HepG2 (cell line): Measurements from ENCODE around the gene ZBTB7C. TPM values are rescaled to one million over a fixed set of nuclear protein-coding genes. Genes with fewer than 3 reads are reported as not detected.

ENCODE experiments used
- ATAC-seq: fragments of 200-7000 bp; cut with Tn5 transposase; 3 replicates; pipeline ENCODE4 v1.9.1; 2020; ENCODE audit warnings: mild to moderate bottlenecking, moderate library complexity
- BruUV-seq: library from RNA; stranded (reverse); fragments of 400-500 nt; replicated peaks from 2 replicates; lab custom pipeline; 2021; lab: Mats Ljungman, UMichigan
- CTCF ChIA-PET: fragments of 300-600 bp; formaldehyde crosslinking; extraction: SDS; loops from one replicate; lab custom pipeline; 2021; ENCODE audit warnings: low total read pairs, inconsistent platforms, low intra/inter-chr PET ratio; lab: Yijun Ruan, JAX
- POLR2A ChIA-PET: fragments of 350-600 bp; sonication (Branson Sonifier 250); formaldehyde crosslinking; loops from one replicate; lab custom pipeline; 2020; ENCODE audit warnings: antibody characterized with exemption, inconsistent platforms; lab: Yijun Ruan, JAX
- DNase-seq: peaks from one replicate; pipeline ENCODE4 v3.0.0-alpha.2; 2015; ENCODE audit warnings: low spot score
- FAIRE-seq: peaks from 3 replicates; lab custom pipeline; 2011; peaks lifted over from hg19 to GRCh38; lab: Jason Lieb, UNC
- H2AFZ ChIP-seq: one replicate; pipeline ENCODE4 v1.6.1; 2011; ENCODE audit warnings: low read length, inconsistent platforms
- H3K27ac ChIP-seq: fragments of 300-600 bp; 3 replicates; pipeline ENCODE4 v1.8.0; 2011; ENCODE audit warnings: mixed run types, mild to moderate bottlenecking, mixed read lengths, low read length, inconsistent platforms; ENCODE audit not compliant: insufficient read depth; ENCODE audit errors: extremely low read length
- H3K27me3 ChIP-seq, 2 experiments: fragments of 200-600 bp in 1 of 2; 2 replicates in 1 of 2; 3 replicates in 1 of 2; pipeline versions ENCODE4 v1.6.0 to v1.8.0; 2011; ENCODE audit warnings: low read length in 2 of 2, mild to moderate bottlenecking in 2 of 2, moderate library complexity in 2 of 2, inconsistent platforms in 1 of 2; ENCODE audit not compliant: insufficient read depth in 2 of 2, control insufficient read depth in 1 of 2
- H3K36me3 ChIP-seq, 2 experiments: fragments of 200-600 bp in 1 of 2; replicated peaks in 1 of 2; 2 replicates in 1 of 2; 3 replicates in 1 of 2; pipeline versions ENCODE4 v1.5.1 to v1.8.0; 2011; ENCODE audit warnings: low read length in 2 of 2, inconsistent platforms in 1 of 2; ENCODE audit not compliant: insufficient read depth in 2 of 2, control insufficient read depth in 1 of 2
- H3K4me1 ChIP-seq: 2 replicates; pipeline ENCODE4 v1.5.1; 2012; ENCODE audit warnings: low read length, inconsistent platforms; ENCODE audit not compliant: insufficient read depth
- H3K4me2 ChIP-seq: 2 replicates; pipeline ENCODE4 v1.6.0; 2011; ENCODE audit warnings: low read depth, low read length, inconsistent platforms
- H3K4me3 ChIP-seq, 3 experiments: fragments of 200-600 bp in 1 of 3; sonication (generic), shearing (Covaris generic) in 1 of 3; replicated peaks in 1 of 3; 2 replicates each; pipeline ENCODE4 v1.5.1; 2011 to 2016; ENCODE audit warnings: low read length in 3 of 3, inconsistent platforms in 2 of 3, low read depth in 2 of 3, mild to moderate bottlenecking in 2 of 3, control low read depth in 1 of 3, mixed read lengths in 1 of 3; ENCODE audit not compliant: insufficient read depth in 1 of 3
- H3K79me2 ChIP-seq: one replicate; pipeline ENCODE4 v1.6.1; 2011; ENCODE audit warnings: low read length, inconsistent platforms; ENCODE audit not compliant: insufficient read depth
- H3K9ac ChIP-seq: 2 replicates; pipeline ENCODE4 v1.6.0; 2011; ENCODE audit warnings: mild to moderate bottlenecking, low read depth, low read length, inconsistent platforms; ENCODE audit not compliant: insufficient read depth
- H3K9me3 ChIP-seq: 2 replicates; pipeline ENCODE4 v1.5.1; 2012; ENCODE audit warnings: mild to moderate bottlenecking, low read length
- H4K20me1 ChIP-seq: 2 replicates; pipeline ENCODE4 v1.6.0; 2011; ENCODE audit warnings: inconsistent platforms, mild to moderate bottlenecking, low read length, moderate library complexity; ENCODE audit not compliant: insufficient read depth
- CBX2 ChIP-seq, 2 experiments: fragments of 200-600 bp in 1 of 2; sonication (generic); formaldehyde crosslinking in 1 of 2; IDR thresholded peaks; 2 replicates each; pipeline versions ENCODE4 v1.7.0 to v1.8.1; 2018 to 2022; ENCODE audit warnings: low read depth in 2 of 2, low read length in 1 of 2, mild to moderate bottlenecking in 1 of 2, missing genetic modification reagents in 1 of 2
- HOXA7 ChIP-seq: sonication (generic); formaldehyde crosslinking; IDR thresholded peaks from 2 replicates; pipeline ENCODE4 v1.8.1; 2022; ENCODE audit warnings: mild to moderate bottlenecking, missing genetic modification reagents, moderate library complexity
- MYC ChIP-seq: sonication (generic); formaldehyde crosslinking; IDR thresholded peaks from 2 replicates; pipeline ENCODE4 v1.9.0; 2021; ENCODE audit warnings: missing genetic modification reagents, borderline replicate concordance
- RAD21 ChIP-seq: fragments of 450-650 bp; formaldehyde crosslinking; IDR thresholded peaks from 2 replicates; pipeline ENCODE4 v1.5.0; 2020; ENCODE audit warnings: mild to moderate bottlenecking
- SP4 ChIP-seq: sonication (generic); formaldehyde crosslinking; IDR thresholded peaks from 2 replicates; pipeline ENCODE4 v1.8.1; 2023; ENCODE audit warnings: mild to moderate bottlenecking, missing genetic modification reagents
- U2AF1 ChIP-seq: fragments of 200-400 bp; formaldehyde crosslinking; optimal IDR thresholded peaks from 2 replicates; pipeline ENCODE3; 2017; ENCODE audit warnings: mild to moderate bottlenecking, low read depth, low read length
- YEATS2 ChIP-seq: sonication (generic); formaldehyde crosslinking; IDR thresholded peaks from 2 replicates; pipeline ENCODE4 v1.4.0; 2020; ENCODE audit warnings: missing genetic modification reagents, borderline replicate concordance
- ZBTB7B ChIP-seq: sonication (generic); formaldehyde crosslinking; IDR thresholded peaks from 2 replicates; pipeline ENCODE4 v1.4.0; 2020; ENCODE audit warnings: missing genetic modification reagents
- ZFP36 ChIP-seq: fragments of 150-350 bp; IDR thresholded peaks from 2 replicates; pipeline ENCODE4 v1.6.1; 2018; ENCODE audit warnings: borderline replicate concordance, low read length, low read depth; ENCODE audit not compliant: partially characterized antibody
- ZFX ChIP-seq: sonication (generic); formaldehyde crosslinking; IDR thresholded peaks from 2 replicates; pipeline ENCODE4 v1.4.0; 2020; ENCODE audit warnings: mild to moderate bottlenecking, low read depth, missing genetic modification reagents, moderate library complexity
- ZNF501 ChIP-seq: sonication (generic); formaldehyde crosslinking; IDR thresholded peaks from 2 replicates; pipeline ENCODE4 v1.5.1; 2020; ENCODE audit warnings: mild to moderate bottlenecking, moderate library complexity, missing genetic modification reagents
- ZNF562 ChIP-seq: sonication (generic); formaldehyde crosslinking; IDR thresholded peaks from 2 replicates; pipeline ENCODE4 v1.8.0; 2022; ENCODE audit warnings: missing genetic modification reagents, borderline replicate concordance
- ZNF780A ChIP-seq: sonication (generic); formaldehyde crosslinking; IDR thresholded peaks from 2 replicates; pipeline ENCODE4 v1.8.0; 2022; ENCODE audit warnings: mild to moderate bottlenecking, missing genetic modification reagents, moderate library complexity
- ZSCAN20 ChIP-seq: sonication (generic); formaldehyde crosslinking; IDR thresholded peaks from 2 replicates; pipeline ENCODE4 v1.4.0; 2020; ENCODE audit warnings: missing genetic modification reagents, mild to moderate bottlenecking, borderline replicate concordance
- ZSCAN21 ChIP-seq: sonication (generic); formaldehyde crosslinking; IDR thresholded peaks from 2 replicates; pipeline ENCODE4 v1.8.0; 2022; ENCODE audit warnings: mild to moderate bottlenecking, missing genetic modification reagents, moderate library complexity, borderline replicate concordance
- WGBS: methylation state at CpG from one replicate; pipeline ENCODE4 v1.1.6; 2017; ENCODE audit warnings: low lambda C conversion rate; 5-methylcytosine and 5-hydroxymethylcytosine counted together
- in situ Hi-C: cut with HindIII; loops from 2 replicates; pipeline ENCODE4 v1.10.0; 2017; ENCODE audit warnings: low pct_unique_long_range_greater_than_20kb; ENCODE audit not compliant: extremely low pct_ligation_motif_present
- intact Hi-C: fragments of 100-400 bp; cut with micrococcal nuclease; formaldehyde crosslinking; loops from one replicate; pipeline ENCODE4 v1.10.0; 2022; ENCODE audit not compliant: unreplicated experiment
- polyA plus RNA-seq, 8 experiments: library from polyadenylated mRNA; depleted of rRNA in 3 of 8; stranded (reverse) in 7 of 8; unstranded in 1 of 8; fragments of >200 nt; fragmentation: Illumina TruSeq in 4 of 8; extraction: Trizol in 4 of 8; gene quantifications; 2 replicates each; pipeline versions ENCODE4 v1.2.1 to v1.2.3, GENCODE V29; 2011 to 2016; ENCODE audit warnings: low read depth in 4 of 8, missing spikeins in 1 of 8, mixed read lengths in 1 of 8; ENCODE audit not compliant: insufficient read depth in 1 of 8
- total RNA-seq, 5 experiments: library from RNA; depleted of rRNA; stranded (reverse); fragments of >200 nt; fragmentation: Illumina TruSeq; extraction: Trizol; gene quantifications; 2 replicates each; pipeline ENCODE4 v1.2.3, GENCODE V29; 2016; ENCODE audit warnings: low read depth in 1 of 5
- TF ChIP-seq, protein P1 (sequence below): sonication (generic); formaldehyde crosslinking; IDR thresholded peaks from 2 replicates; pipeline ENCODE4 v1.4.0; 2020; ENCODE audit warnings: mild to moderate bottlenecking, missing genetic modification reagents
- TF ChIP-seq, protein P2 (sequence below): IDR thresholded peaks from 2 replicates; pipeline ENCODE4 v1.6.1; 2016; ENCODE audit warnings: missing compliant biosample characterization, missing genetic modification reagents, borderline replicate concordance
- TF ChIP-seq, protein P3 (sequence below): IDR thresholded peaks from 2 replicates; pipeline ENCODE4 v1.6.1; 2016; ENCODE audit warnings: missing genetic modification reagents, missing compliant biosample characterization

The ZBTB7C gene
- total and polyA plus RNA-seq, 2 of the 13 experiments (the other 11 are each of a cell fraction or from before 2014, with no cell fraction given), result 0.01 to 0.04 TPM

GRCh38 chr18:48161911-48162698, 247.1 kb downstream of the ZBTB7C start (continued):
- TF ChIP-seq ZFX (CRISPR knock-in tag), result peak; percentile 33

GRCh38 chr18:48161191-48161910, 247.8 kb downstream of the ZBTB7C start:
- Histone ChIP-seq H3K9me3 (no peaks in the 10 kb centered on the region), H3K4me1 (peaks cover 58% of the 10 kb centered on the region), H3K27me3 (peaks cover 0 to 18% of the 10 kb centered on the region in 2 experiments; a peak in 1 of 5 replicates), H3K9ac (peak overlapping the region; percentile 36; the same call in 1 of the 2 replicates), H3K4me3 (peak overlapping the region; percentile 59 to 73 (median 64); a peak in 5 of 6 replicates), H3K79me2 (no peaks in the 10 kb centered on the region), H3K36me3 (no peaks in the 10 kb centered on the region), H4K20me1 (no peaks in the 10 kb centered on the region), H2AFZ (no peak overlapping the region), H3K4me2 (peak overlapping the region; percentile 75), H3K27ac (no peak overlapping the region)
- in situ Hi-C loops (no loop called here), intact Hi-C loops (no loop called here)
- WGBS, result 2% methylated on average over 30 of the region's 53 CpGs
- ATAC-seq (peak; percentile 88), DNase-seq (no peak), FAIRE-seq (no peak)
- ChIA-PET CTCF (no interaction called here), POLR2A (interaction anchor here (0.6 to 3.0 kb wide), 3 partner anchors 7 to 10 kb away, joined by 4 to 9 read pairs (median 4); no protein-coding TSS in a partner anchor)
- BruUV-seq, result no TSS peak
- TF ChIP-seq MYC (CRISPR knock-in tag) (no peak), YEATS2 (CRISPR knock-in tag) (no peak), U2AF1 (no peak), RAD21 (peak; percentile 19; the same call in 1 of the 2 replicates), ZSCAN21 (CRISPR knock-in tag) (no peak), ZNF501 (CRISPR knock-in tag) (no peak), ZSCAN20 (CRISPR knock-in tag) (no peak), ZNF780A (CRISPR knock-in tag) (no peak), CBX2 (IDR thresholded peaks at IDR 0.05; ENCODE audit: low read depth, low read length) (no peak), CBX2 (CRISPR knock-in tag; IDR thresholded peaks at IDR 0.05; ENCODE audit: low read depth) (no peak), ZNF562 (CRISPR knock-in tag) (no peak), ZFP36 (no peak), HOXA7 (no peak), SP4 (CRISPR knock-in tag) (peak; percentile 54; the same call in 1 of the 2 replicates), ZBTB7B (CRISPR knock-in tag) (0 out of 2 replicates have a peak, but pooled peaks have one; percentile 16)
- TF ChIP-seq, protein P1, sequence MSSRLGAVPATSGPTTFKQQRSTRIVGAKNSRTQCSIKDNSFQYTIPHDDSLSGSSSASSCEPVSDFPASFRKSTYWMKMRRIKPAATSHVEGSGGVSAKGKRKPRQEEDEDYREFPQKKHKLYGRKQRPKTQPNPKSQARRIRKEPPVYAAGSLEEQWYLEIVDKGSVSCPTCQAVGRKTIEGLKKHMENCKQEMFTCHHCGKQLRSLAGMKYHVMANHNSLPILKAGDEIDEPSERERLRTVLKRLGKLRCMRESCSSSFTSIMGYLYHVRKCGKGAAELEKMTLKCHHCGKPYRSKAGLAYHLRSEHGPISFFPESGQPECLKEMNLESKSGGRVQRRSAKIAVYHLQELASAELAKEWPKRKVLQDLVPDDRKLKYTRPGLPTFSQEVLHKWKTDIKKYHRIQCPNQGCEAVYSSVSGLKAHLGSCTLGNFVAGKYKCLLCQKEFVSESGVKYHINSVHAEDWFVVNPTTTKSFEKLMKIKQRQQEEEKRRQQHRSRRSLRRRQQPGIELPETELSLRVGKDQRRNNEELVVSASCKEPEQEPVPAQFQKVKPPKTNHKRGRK (CRISPR knock-in tag), result no peak
- TF ChIP-seq, protein P2, sequence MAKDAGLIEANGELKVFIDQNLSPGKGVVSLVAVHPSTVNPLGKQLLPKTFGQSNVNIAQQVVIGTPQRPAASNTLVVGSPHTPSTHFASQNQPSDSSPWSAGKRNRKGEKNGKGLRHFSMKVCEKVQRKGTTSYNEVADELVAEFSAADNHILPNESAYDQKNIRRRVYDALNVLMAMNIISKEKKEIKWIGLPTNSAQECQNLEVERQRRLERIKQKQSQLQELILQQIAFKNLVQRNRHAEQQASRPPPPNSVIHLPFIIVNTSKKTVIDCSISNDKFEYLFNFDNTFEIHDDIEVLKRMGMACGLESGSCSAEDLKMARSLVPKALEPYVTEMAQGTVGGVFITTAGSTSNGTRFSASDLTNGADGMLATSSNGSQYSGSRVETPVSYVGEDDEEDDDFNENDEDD (CRISPR knock-in tag), result 0 out of 2 replicates have a peak, but pooled peaks have one; percentile 13
- TF ChIP-seq, protein P3, sequence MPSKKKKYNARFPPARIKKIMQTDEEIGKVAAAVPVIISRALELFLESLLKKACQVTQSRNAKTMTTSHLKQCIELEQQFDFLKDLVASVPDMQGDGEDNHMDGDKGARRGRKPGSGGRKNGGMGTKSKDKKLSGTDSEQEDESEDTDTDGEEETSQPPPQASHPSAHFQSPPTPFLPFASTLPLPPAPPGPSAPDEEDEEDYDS, result no peak
